ENCODE data around the gene TMEM242. TPM values are rescaled to one million over a fixed set of nuclear protein-coding genes. Genes with fewer than 3 reads are reported as not detected.
A peak's percentile ranks its signal among the peaks of the same experiment; 100 is the strongest.

Gene TMEM242
- total and polyA plus RNA-seq, 10 of the 15 experiments (the other 5 are each of a cell fraction or from before 2014, with no cell fraction given): 2.8 to 9.8 (median 5.5) TPM

DNA sequence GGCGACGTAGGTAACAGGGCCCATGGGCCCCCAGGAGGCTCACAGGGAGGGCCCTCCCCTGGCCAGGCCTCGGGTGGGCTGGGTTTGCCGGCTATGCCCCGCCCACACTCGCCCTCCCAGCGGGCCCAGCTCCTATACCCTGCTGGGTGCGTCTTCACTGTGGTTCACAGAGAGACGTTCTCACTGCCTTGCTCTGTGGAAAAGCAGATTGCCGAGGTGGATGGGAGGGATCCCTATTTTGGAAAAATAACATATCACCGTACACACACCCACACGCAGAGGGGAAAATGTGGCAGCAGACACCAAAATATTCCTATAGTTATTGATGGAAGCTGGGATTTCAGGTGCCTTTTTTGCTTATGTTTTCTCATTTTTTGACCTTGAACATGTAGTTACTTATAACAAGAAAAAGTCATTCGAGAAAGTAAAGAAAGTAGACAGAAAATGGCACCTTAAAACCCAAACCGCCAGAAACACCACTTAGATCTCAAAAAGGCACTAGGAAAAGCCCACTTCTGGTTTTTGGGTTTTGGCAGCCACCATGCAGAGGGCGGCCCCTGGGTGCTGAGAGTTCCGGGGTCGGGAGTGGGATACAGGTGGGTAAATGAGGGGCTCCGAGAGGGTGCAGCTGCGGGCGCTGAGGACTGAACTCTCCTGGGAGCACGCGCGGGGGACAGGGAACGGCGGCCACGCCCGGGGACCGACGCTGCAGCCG, 49.4 kb downstream of the TMEM242 start:
- SMC1A ChIA-PET (ENCODE audit: uncharacterized antibody, unreplicated experiment): interaction anchor here (1.0 to 1.4 kb wide), 3 partner anchors 128 to 239 kb away, joined by 3 to 4 read pairs (median 3); no protein-coding TSS in a partner anchor
- ATAC-seq: peak; percentile 76
- in situ Hi-C loops (cut with MboI) (no loop called here), intact Hi-C loops (cut with micrococcal nuclease; ENCODE audit: unreplicated experiment) (loop anchor here (1.0 to 10.0 kb wide), 4 partner anchors 45 to 709 kb away; no protein-coding TSS in a partner anchor)
- Histone ChIP-seq H3K27ac (ENCODE audit: control insufficient read depth, insufficient read depth) (no peak overlapping the region), H4K20me1 (ENCODE audit: control insufficient read depth, insufficient read depth) (no peaks in the 10 kb centered on the region), H3K79me2 (ENCODE audit: control insufficient read depth, insufficient read depth, low read length) (no peaks in the 10 kb centered on the region), H3K9ac (ENCODE audit: control insufficient read depth, insufficient read depth, low read length) (peak overlapping the region; percentile 19; the same call in 1 of the 2 replicates), H3K36me3 (ENCODE audit: control insufficient read depth in 2 of 2, insufficient read depth in 2 of 2, low read length in 1 of 2) (no peaks in the 10 kb centered on the region), H3K9me3 (replicated peaks; ENCODE audit: control insufficient read depth, insufficient read depth, low read length) (peaks cover 4% of the 10 kb centered on the region; the same call in 1 of the 3 replicates), H3K4me1 (ENCODE audit: control insufficient read depth, insufficient read depth, low read length) (no peaks in the 10 kb centered on the region), H3K27me3 (replicated peaks in 1 of 2; ENCODE audit: control insufficient read depth in 2 of 2, insufficient read depth in 2 of 2, low read length in 1 of 2) (no peaks in the 10 kb centered on the region; a peak in 1 of 4 replicates), H2AFZ (ENCODE audit: control insufficient read depth, low read depth, low read length) (peak overlapping the region; percentile 86), H3K4me3 (peak overlapping the region; percentile 79), H3K4me2 (ENCODE audit: control insufficient read depth, insufficient read depth) (peak overlapping the region; percentile 53)
- POLR2A ChIA-PET: no interaction called here
- no TSS peak for BruUV-seq (replicated peaks)
- RAD21 ChIA-PET (ENCODE audit: unreplicated experiment): interaction anchor here (0.7 kb wide), 2 partner anchors 493 to 600 kb away, joined by 3 read pairs; no protein-coding TSS in a partner anchor
- under 1% methylated on average over 30 of the region's 30 CpGs for WGBS (ENCODE audit: insufficient coverage, insufficient replicate concordance, low lambda C conversion rate, missing lambda C conversion rate)
- FAIRE-seq: no peak
- CTCF ChIA-PET: interaction anchor here (0.7 to 1.6 kb wide), 3 partner anchors 53 to 553 kb away, joined by 3 read pairs; no protein-coding TSS in a partner anchor
- DNase-seq (ENCODE audit: low read depth, low spot score): no peak
- TF ChIP-seq SPI1 (IDR thresholded peaks at IDR 0.05; ENCODE audit: borderline replicate concordance, insufficient read depth, low read depth, low read length) (peak; percentile 40; the same call in 1 of the 2 replicates), POLR2AphosphoS5 (IDR thresholded peaks at IDR 0.05; ENCODE audit: low read length) (no peak), NR2C2 (IDR thresholded peaks at IDR 0.05; ENCODE audit: borderline replicate concordance, control insufficient read depth, insufficient read length, low read depth) (no peak), CHD1 (IDR thresholded peaks at IDR 0.05; ENCODE audit: low read depth, low read length) (no peak), MEF2B (IDR thresholded peaks at IDR 0.05; ENCODE audit: partially characterized antibody, poor library complexity, severe bottlenecking) (peak; percentile 44)
